ENCODE measurements around the gene PMEPA1. TPM values are rescaled to one million over a fixed set of nuclear protein-coding genes. Genes with fewer than 3 reads are reported as not detected.

PMEPA1 gene
- total and polyA plus RNA-seq, 2 donors (not counting 3 experiments of a cell fraction or from before 2014, with no cell fraction given), result 31.6 to 33.2 TPM

DNA sequence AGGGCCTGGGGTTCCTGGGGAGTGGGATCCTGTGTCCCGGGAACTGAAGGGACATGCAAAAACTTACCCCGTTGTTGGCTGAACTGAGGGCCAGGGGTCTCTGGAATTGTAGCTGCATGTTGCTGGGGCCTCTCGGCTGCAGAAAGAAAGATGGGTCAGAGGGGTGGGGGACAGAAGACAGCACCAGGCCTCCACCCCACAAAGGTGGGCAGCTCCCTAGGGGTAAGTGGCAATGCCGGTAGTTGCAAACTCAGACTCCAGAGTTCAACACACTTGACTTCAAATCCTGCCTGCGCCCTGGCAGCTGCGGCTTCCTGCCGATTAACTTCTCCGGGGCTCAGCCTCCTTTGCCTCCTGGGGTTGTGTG is 94.4 kb downstream of the PMEPA1 start:
- Histone ChIP-seq H3K36me3 (ENCODE audit: control insufficient read depth in 2 of 2, extremely low read depth in 1 of 2, insufficient read depth in 2 of 2, low read length in 2 of 2) (no peaks in the 10 kb centered on the region), H3K79me2 (ENCODE audit: control insufficient read depth, insufficient read depth, low read length) (no peaks in the 10 kb centered on the region), H4K20me1 (replicated peaks; ENCODE audit: control insufficient read depth, extremely low read depth, insufficient read depth, low read length) (no peaks in the 10 kb centered on the region), H3K4me2 (ENCODE audit: insufficient read depth, low read length) (no peak overlapping the region), H3K9me3 (replicated peaks; ENCODE audit: control insufficient read depth, insufficient read depth, low read length) (no peaks in the 10 kb centered on the region), H3K4me1 (ENCODE audit: control insufficient read depth, extremely low read depth, insufficient read depth, low read length) (no peaks in the 10 kb centered on the region), H3K27me3 (ENCODE audit: control insufficient read depth in 2 of 2, insufficient read depth in 2 of 2, low read length in 2 of 2) (no peaks in the 10 kb centered on the region), H3K9me1 (replicated peaks; ENCODE audit: control insufficient read depth, extremely low read depth, insufficient read depth, low read length) (no peaks in the 10 kb centered on the region), H3K4me3 (replicated peaks in 1 of 3; ENCODE audit: insufficient read depth in 1 of 3, low read depth in 1 of 3, low read length in 3 of 3) (no peak overlapping the region), H2AFZ (ENCODE audit: low read depth, low read length) (no peak overlapping the region), H3K9ac (replicated peaks; ENCODE audit: extremely low read depth, insufficient read depth, low read length) (no peak overlapping the region), H3K27ac (ENCODE audit: insufficient read depth, low read depth, low read length) (no peak overlapping the region)
- ChIA-PET CTCF (interaction anchor here (2.0 kb wide), 1 partner anchor 13 kb away, joined by 4 read pairs; no protein-coding TSS in a partner anchor), POLR2A (no interaction called here)
- dilution Hi-C loops (cut with MboI; ENCODE audit: extremely low pct_ligation_motif_present, low sequenced_read_pairs) (no loop called here), intact Hi-C loops (cut with micrococcal nuclease) (no loop called here)
- BruUV-seq (replicated peaks), result no TSS peak
- FAIRE-seq, result no peak
- TF ChIP-seq MYC (IDR thresholded peaks at IDR 0.05; ENCODE audit: low read depth, low read length) (no peak), POLR2AphosphoS5 (IDR thresholded peaks at IDR 0.05; ENCODE audit: insufficient read depth, low read depth, low read length) (no peak), FOS (IDR thresholded peaks at IDR 0.05; ENCODE audit: borderline replicate concordance, insufficient read depth, low read length) (no peak)
- no peak for DNase-seq (ENCODE audit: low read depth, low spot score)

DNA sequence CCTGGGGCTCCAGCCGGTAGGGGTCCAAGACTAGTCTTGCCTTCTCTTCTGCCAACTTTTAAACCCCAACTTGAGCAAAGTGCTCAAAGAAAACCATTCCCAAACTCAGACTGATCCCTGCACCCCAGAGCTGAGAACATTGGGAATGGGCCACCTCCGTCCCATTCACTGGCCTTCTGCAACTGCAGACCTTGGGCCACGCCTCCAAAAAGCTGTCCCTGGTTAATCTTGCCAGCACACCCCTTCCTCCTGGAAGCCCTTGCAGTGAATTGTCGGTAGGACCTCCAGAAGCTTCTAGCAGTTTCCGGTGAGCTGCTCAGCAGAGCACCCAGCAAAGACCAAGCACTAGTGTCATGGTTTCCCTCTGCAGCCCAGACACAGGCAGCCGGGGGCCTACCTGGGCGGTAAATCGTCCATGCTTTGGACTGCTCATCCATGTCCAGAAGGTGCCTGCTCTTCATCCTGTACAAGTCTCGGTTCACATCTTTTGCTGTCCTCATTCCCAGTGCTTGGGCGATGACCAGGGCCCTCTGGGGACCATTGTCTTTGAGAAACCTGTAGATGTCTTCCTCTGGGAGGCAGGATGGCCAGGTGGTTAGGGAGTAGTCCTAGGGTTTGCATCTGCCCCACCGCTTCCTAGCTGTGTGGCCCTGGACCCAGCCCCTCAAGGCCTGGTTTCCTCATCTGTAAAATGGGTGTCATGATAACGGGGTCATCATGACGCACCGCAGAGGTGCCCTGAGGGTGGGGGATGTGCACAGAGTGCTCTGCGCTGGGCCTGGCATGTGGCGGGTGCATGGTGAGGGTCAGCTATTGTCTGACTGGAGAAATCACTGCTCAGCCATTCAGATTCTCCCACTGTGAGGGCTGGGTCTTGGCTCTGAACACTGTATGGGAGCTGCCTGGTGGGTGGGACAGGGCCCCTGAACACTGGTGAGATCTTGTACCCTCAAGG is 95.0 kb downstream of the PMEPA1 start:
- H3K9me1 ChIP-seq (replicated peaks; ENCODE audit: control insufficient read depth, extremely low read depth, insufficient read depth, low read length), result no peaks in the 10 kb centered on the region
- H3K27me3 ChIP-seq (ENCODE audit: control insufficient read depth in 2 of 2, insufficient read depth in 2 of 2, low read length in 2 of 2), result no peaks in the 10 kb centered on the region
- dilution Hi-C loops (cut with MboI; ENCODE audit: extremely low pct_ligation_motif_present, low sequenced_read_pairs) (no loop called here), intact Hi-C loops (cut with micrococcal nuclease) (no loop called here)
- TF ChIP-seq FOS (IDR thresholded peaks at IDR 0.05; ENCODE audit: borderline replicate concordance, insufficient read depth, low read length) (no peak), MYC (IDR thresholded peaks at IDR 0.05; ENCODE audit: low read depth, low read length) (no peak), GATA2 (IDR thresholded peaks at IDR 0.05; ENCODE audit: insufficient read depth, insufficient read length, low read depth, low read length) (no peak), EZH2 (IDR thresholded peaks at IDR 0.05; ENCODE audit: borderline replicate concordance, low read depth, low read length, severe bottlenecking) (no peak), POLR2A (IDR thresholded peaks at IDR 0.05; ENCODE audit: low read depth, low read length) (no peak), POLR2AphosphoS5 (IDR thresholded peaks at IDR 0.05; ENCODE audit: insufficient read depth, low read depth, low read length) (no peak), JUN (IDR thresholded peaks at IDR 0.05; ENCODE audit: borderline replicate concordance, insufficient read depth, insufficient read length, low read depth) (no peak)
- TF ChIP-seq, protein P1, sequence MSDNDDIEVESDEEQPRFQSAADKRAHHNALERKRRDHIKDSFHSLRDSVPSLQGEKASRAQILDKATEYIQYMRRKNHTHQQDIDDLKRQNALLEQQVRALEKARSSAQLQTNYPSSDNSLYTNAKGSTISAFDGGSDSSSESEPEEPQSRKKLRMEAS (IDR thresholded peaks at IDR 0.05; ENCODE audit: insufficient read depth, insufficient read length), result no peak
- TF ChIP-seq, protein P2, sequence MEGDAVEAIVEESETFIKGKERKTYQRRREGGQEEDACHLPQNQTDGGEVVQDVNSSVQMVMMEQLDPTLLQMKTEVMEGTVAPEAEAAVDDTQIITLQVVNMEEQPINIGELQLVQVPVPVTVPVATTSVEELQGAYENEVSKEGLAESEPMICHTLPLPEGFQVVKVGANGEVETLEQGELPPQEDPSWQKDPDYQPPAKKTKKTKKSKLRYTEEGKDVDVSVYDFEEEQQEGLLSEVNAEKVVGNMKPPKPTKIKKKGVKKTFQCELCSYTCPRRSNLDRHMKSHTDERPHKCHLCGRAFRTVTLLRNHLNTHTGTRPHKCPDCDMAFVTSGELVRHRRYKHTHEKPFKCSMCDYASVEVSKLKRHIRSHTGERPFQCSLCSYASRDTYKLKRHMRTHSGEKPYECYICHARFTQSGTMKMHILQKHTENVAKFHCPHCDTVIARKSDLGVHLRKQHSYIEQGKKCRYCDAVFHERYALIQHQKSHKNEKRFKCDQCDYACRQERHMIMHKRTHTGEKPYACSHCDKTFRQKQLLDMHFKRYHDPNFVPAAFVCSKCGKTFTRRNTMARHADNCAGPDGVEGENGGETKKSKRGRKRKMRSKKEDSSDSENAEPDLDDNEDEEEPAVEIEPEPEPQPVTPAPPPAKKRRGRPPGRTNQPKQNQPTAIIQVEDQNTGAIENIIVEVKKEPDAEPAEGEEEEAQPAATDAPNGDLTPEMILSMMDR (IDR thresholded peaks at IDR 0.05; ENCODE audit: extremely low read depth in 1 of 2, insufficient read depth in 1 of 2, low read depth in 1 of 2, low read length in 2 of 2), result no peak
- H3K4me1 ChIP-seq (ENCODE audit: control insufficient read depth, extremely low read depth, insufficient read depth, low read length), result no peaks in the 10 kb centered on the region
- no peak overlapping the region for H2AFZ ChIP-seq (ENCODE audit: low read depth, low read length)
- H3K9ac ChIP-seq (replicated peaks; ENCODE audit: extremely low read depth, insufficient read depth, low read length), result no peak overlapping the region
- BruUV-seq (replicated peaks), result no TSS peak
- H3K9me3 ChIP-seq (replicated peaks; ENCODE audit: control insufficient read depth, insufficient read depth, low read length), result no peaks in the 10 kb centered on the region
- no peak overlapping the region for H3K4me2 ChIP-seq (ENCODE audit: insufficient read depth, low read length)
- POLR2A ChIA-PET, result no interaction called here
- CTCF ChIA-PET, result interaction anchor here (2.0 kb wide), 1 partner anchor 13 kb away, joined by 4 read pairs; no protein-coding TSS in a partner anchor
- no peaks in the 10 kb centered on the region for H3K79me2 ChIP-seq (ENCODE audit: control insufficient read depth, insufficient read depth, low read length)
- no peak overlapping the region for H3K27ac ChIP-seq (ENCODE audit: insufficient read depth, low read depth, low read length)
- H3K4me3 ChIP-seq (replicated peaks in 1 of 3; ENCODE audit: insufficient read depth in 1 of 3, low read depth in 1 of 3, low read length in 3 of 3), result no peak overlapping the region
- FAIRE-seq, result no peak
- no peaks in the 10 kb centered on the region for H3K36me3 ChIP-seq (ENCODE audit: control insufficient read depth in 2 of 2, extremely low read depth in 1 of 2, insufficient read depth in 2 of 2, low read length in 2 of 2)
- DNase-seq (ENCODE audit: low read depth, low spot score), result no peak
- H4K20me1 ChIP-seq (replicated peaks; ENCODE audit: control insufficient read depth, extremely low read depth, insufficient read depth, low read length), result no peaks in the 10 kb centered on the region

Measured in endothelial cell of umbilical vein (primary cell).